GM19025 (cell line): ENCODE data around the gene MLH3.
"Not testable (repeated sequence)": the region's sequence is repeated elsewhere in the genome, so short reads cannot be mapped to it uniquely, and the experiment has no call there.

Source experiments
- ATAC-seq: cut with Tn5 transposase; IDR thresholded peaks from one replicate; pipeline ENCODE4 v1.9.1; 2021; ENCODE audit warnings: mild to moderate bottlenecking, low read depth, moderate library complexity; ENCODE audit not compliant: unreplicated experiment

The MLH3 gene

GRCh38 chr14:75067765-75068164 is 16.5 kb upstream of the MLH3 start:
- not testable (repeated sequence) for ATAC-seq

- ATAC-seq: no peak
Measured at GRCh38 chr14:75067212-75067611, 15.9 kb upstream of the MLH3 start.

GRCh38 chr14:75066691-75067090 is 15.4 kb upstream of the MLH3 start:
- ATAC-seq: no peak

GRCh38 chr14:75064205-75064567 is 12.9 kb upstream of the MLH3 start:
- no peak for ATAC-seq

- ATAC-seq: peak; percentile 97
Measured at GRCh38 chr14:75063491-75064204, 12.4 kb upstream of the MLH3 start, which contains the start of gene ACYP1. ACYP1 (minus strand) TSS chr14:75064024; CDS start chr14:75063553, 471 bp downstream.

- no peak for ATAC-seq
Measured at GRCh38 chr14:75063013-75063412, 11.7 kb upstream of the MLH3 start.

- ATAC-seq: no peak
Measured at GRCh38 chr14:75060420-75060819, 9.2 kb upstream of the MLH3 start.

- no peak for ATAC-seq
Measured at GRCh38 chr14:75059642-75060041, 8.4 kb upstream of the MLH3 start.

- no peak for ATAC-seq
Measured at GRCh38 chr14:75054421-75054820, 3.2 kb upstream of the MLH3 start.

- ATAC-seq: no peak
Measured at GRCh38 chr14:75053396-75054291, 2.4 kb upstream of the MLH3 start.

- ATAC-seq: no peak
Measured at GRCh38 chr14:75051556-75051899, 261 bp upstream of the MLH3 start.

GRCh38 chr14:75049731-75050201 is 1.5 kb downstream of the MLH3 start:
- ATAC-seq: no peak

- ATAC-seq: no peak
Measured at GRCh38 chr14:75049136-75049535, 2.1 kb downstream of the MLH3 start.

- no peak for ATAC-seq
Measured at GRCh38 chr14:75048101-75048500, 3.2 kb downstream of the MLH3 start.

GRCh38 chr14:75047506-75047905 is 3.8 kb downstream of the MLH3 start:
- ATAC-seq: no peak

- no peak for ATAC-seq
Measured at GRCh38 chr14:75046899-75047298, 4.4 kb downstream of the MLH3 start.

GRCh38 chr14:75046275-75046674 is 5.0 kb downstream of the MLH3 start:
- ATAC-seq: no peak

- no peak for ATAC-seq
Measured at GRCh38 chr14:75044752-75045151, 6.5 kb downstream of the MLH3 start.

GRCh38 chr14:75044322-75044721 is 6.9 kb downstream of the MLH3 start:
- ATAC-seq: no peak

GRCh38 chr14:75042035-75042434 is 9.2 kb downstream of the MLH3 start:
- ATAC-seq: no peak

GRCh38 chr14:75041613-75042012 is 9.7 kb downstream of the MLH3 start:
- ATAC-seq: no peak

- ATAC-seq: no peak
Measured at GRCh38 chr14:75040959-75041358, 10.3 kb downstream of the MLH3 start.
